ENCODE measurements around the gene NCAPG2.

DNA sequence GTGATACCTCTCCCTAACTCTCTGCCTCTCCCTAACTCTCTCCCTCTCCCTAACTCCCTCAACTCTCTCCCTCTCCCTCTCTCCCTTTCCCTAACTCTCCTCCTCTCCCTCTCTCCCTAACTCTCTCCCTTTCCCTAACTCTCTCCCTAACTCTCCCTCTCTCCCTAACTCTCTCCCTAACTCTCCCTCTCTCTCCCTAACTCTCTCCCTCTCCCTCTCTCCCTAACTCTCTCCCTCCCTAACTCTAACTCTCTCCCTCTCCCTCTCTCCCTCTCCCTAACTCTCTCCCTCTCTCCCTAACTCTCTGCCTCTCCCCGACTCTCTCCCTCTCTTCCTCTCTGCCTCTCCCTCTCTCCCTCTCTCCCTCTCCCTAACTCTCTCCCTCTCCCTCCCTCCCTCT is 115.0 kb downstream of the NCAPG2 start:
- TF ChIP-seq MAZ (IDR thresholded peaks at IDR 0.05; ENCODE audit: borderline replicate concordance, low read depth, low read length), result no peak
- TF ChIP-seq CTCF (IDR thresholded peaks at IDR 0.05), result no peak
- no peak for TF ChIP-seq POLR2A (IDR thresholded peaks at IDR 0.05; ENCODE audit: low read length)
